Esophagus muscularis mucosa (tissue), 3 donors: ENCODE results near the gene PDE8B.

Experiments
- CTCF ChIP-seq, 3 experiments: fragments of 200-600 bp in 2 of 3; fragments of 450-650 bp in 1 of 3; sonication (generic) in 2 of 3; IDR thresholded peaks; one replicate each; pipeline ENCODE4 v1.5.1; 2017 to 2019; ENCODE audit warnings: antibody characterized with exemption in 3 of 3, mild to moderate bottlenecking in 2 of 3, moderate library complexity in 1 of 3
- POLR2AphosphoS5 ChIP-seq, 2 donors: sonication (generic); formaldehyde crosslinking; IDR thresholded peaks; one replicate each; pipeline ENCODE4 v1.6.1; 2017; ENCODE audit warnings: antibody characterized with exemption in 2 of 2

GRCh38 chr5:77189421-77189820 is 21.1 kb upstream of the PDE8B start:
- TF ChIP-seq POLR2AphosphoS5 (IDR thresholded peaks at IDR 0.05) (no peak), CTCF (IDR thresholded peaks at IDR 0.05) (no peak)
